ENCODE results near the gene TGFB2. TPM values are rescaled to one million over a fixed set of nuclear protein-coding genes. Genes with fewer than 3 reads are reported as not detected.

The TGFB2 gene
- total RNA-seq, 1 donor = 13.4 TPM

DNA sequence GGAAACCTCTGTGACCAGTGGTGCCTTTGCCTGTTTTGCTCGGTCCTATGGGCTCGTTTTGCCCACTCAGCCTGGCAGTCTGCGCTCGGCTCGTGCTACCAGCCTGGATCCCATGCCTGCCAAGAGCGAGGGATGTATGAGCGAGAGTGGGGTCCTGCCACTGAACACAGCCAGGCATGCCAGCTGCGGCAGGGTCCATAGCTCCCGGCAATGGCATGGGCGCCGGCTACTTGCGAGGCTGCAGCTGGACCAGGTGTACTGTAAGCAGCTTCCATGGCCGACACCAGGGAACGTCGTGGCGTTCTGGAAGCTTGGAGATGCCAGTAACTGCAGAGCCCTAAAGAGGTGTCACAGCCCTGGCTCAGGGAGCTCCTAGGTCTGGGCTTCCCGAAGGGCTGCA is 22.4 kb upstream of the TGFB2 start:
- H3K36me3 ChIP-seq (ENCODE audit: insufficient read depth, low read length) = peaks cover 5% of the 10 kb centered on the region
- no peaks in the 10 kb centered on the region for H4K20me1 ChIP-seq (ENCODE audit: insufficient read depth, low read length)
- no peaks in the 10 kb centered on the region for H3K27me3 ChIP-seq (ENCODE audit: insufficient read depth, low read length)
- no peaks in the 10 kb centered on the region for H3K9me3 ChIP-seq (ENCODE audit: low read depth, low read length)
- H3K4me2 ChIP-seq (ENCODE audit: insufficient read depth, low read length) = no peak overlapping the region
- no peak overlapping the region for H3K27ac ChIP-seq (ENCODE audit: low read depth, low read length)
- DNase-seq (ENCODE audit: insufficient read length, low spot score, missing footprints) = no peak
- TF ChIP-seq, protein P1, sequence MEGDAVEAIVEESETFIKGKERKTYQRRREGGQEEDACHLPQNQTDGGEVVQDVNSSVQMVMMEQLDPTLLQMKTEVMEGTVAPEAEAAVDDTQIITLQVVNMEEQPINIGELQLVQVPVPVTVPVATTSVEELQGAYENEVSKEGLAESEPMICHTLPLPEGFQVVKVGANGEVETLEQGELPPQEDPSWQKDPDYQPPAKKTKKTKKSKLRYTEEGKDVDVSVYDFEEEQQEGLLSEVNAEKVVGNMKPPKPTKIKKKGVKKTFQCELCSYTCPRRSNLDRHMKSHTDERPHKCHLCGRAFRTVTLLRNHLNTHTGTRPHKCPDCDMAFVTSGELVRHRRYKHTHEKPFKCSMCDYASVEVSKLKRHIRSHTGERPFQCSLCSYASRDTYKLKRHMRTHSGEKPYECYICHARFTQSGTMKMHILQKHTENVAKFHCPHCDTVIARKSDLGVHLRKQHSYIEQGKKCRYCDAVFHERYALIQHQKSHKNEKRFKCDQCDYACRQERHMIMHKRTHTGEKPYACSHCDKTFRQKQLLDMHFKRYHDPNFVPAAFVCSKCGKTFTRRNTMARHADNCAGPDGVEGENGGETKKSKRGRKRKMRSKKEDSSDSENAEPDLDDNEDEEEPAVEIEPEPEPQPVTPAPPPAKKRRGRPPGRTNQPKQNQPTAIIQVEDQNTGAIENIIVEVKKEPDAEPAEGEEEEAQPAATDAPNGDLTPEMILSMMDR (IDR thresholded peaks at IDR 0.05; ENCODE audit: extremely low read depth, low read depth, low read length) = no peak
- H2AFZ ChIP-seq (ENCODE audit: low read length) = no peak overlapping the region
- H3K4me1 ChIP-seq (ENCODE audit: insufficient read depth, low read length) = no peaks in the 10 kb centered on the region
- peaks cover 2% of the 10 kb centered on the region for H3K79me2 ChIP-seq (ENCODE audit: insufficient read depth, low read length)
- no peak overlapping the region for H3K4me3 ChIP-seq (ENCODE audit: insufficient read depth, low read length)

GRCh38 chr1:218323568-218324225 is 21.4 kb upstream of the TGFB2 start:
- Histone ChIP-seq H3K4me1 (ENCODE audit: insufficient read depth, low read length) (no peaks in the 10 kb centered on the region), H3K36me3 (ENCODE audit: insufficient read depth, low read length) (no peaks in the 10 kb centered on the region), H3K27ac (ENCODE audit: low read depth, low read length) (no peak overlapping the region), H4K20me1 (ENCODE audit: insufficient read depth, low read length) (no peaks in the 10 kb centered on the region), H3K79me2 (ENCODE audit: insufficient read depth, low read length) (peaks cover 2% of the 10 kb centered on the region), H3K27me3 (ENCODE audit: insufficient read depth, low read length) (no peaks in the 10 kb centered on the region), H3K9me3 (ENCODE audit: low read depth, low read length) (no peaks in the 10 kb centered on the region), H2AFZ (ENCODE audit: low read length) (no peak overlapping the region), H3K4me3 (ENCODE audit: insufficient read depth, low read length) (no peak overlapping the region), H3K4me2 (ENCODE audit: insufficient read depth, low read length) (no peak overlapping the region)
- no peak for DNase-seq (ENCODE audit: insufficient read length, low spot score, missing footprints)
- TF ChIP-seq, protein P1 (IDR thresholded peaks at IDR 0.05; ENCODE audit: extremely low read depth, low read depth, low read length) = no peak

GRCh38 chr1:218324226-218324580 is 20.9 kb upstream of the TGFB2 start:
- H3K79me2 ChIP-seq (ENCODE audit: insufficient read depth, low read length) = peaks cover 2% of the 10 kb centered on the region
- no peak overlapping the region for H3K4me2 ChIP-seq (ENCODE audit: insufficient read depth, low read length)
- no peaks in the 10 kb centered on the region for H3K4me1 ChIP-seq (ENCODE audit: insufficient read depth, low read length)
- TF ChIP-seq, protein P1 (IDR thresholded peaks at IDR 0.05; ENCODE audit: extremely low read depth, low read depth, low read length) = no peak
- no peaks in the 10 kb centered on the region for H3K36me3 ChIP-seq (ENCODE audit: insufficient read depth, low read length)
- no peaks in the 10 kb centered on the region for H4K20me1 ChIP-seq (ENCODE audit: insufficient read depth, low read length)
- no peak for DNase-seq (ENCODE audit: insufficient read length, low spot score, missing footprints)
- H3K4me3 ChIP-seq (ENCODE audit: insufficient read depth, low read length) = no peak overlapping the region
- no peak overlapping the region for H3K27ac ChIP-seq (ENCODE audit: low read depth, low read length)
- no peak overlapping the region for H2AFZ ChIP-seq (ENCODE audit: low read length)
- no peaks in the 10 kb centered on the region for H3K27me3 ChIP-seq (ENCODE audit: insufficient read depth, low read length)
- H3K9me3 ChIP-seq (ENCODE audit: low read depth, low read length) = no peaks in the 10 kb centered on the region

DNA sequence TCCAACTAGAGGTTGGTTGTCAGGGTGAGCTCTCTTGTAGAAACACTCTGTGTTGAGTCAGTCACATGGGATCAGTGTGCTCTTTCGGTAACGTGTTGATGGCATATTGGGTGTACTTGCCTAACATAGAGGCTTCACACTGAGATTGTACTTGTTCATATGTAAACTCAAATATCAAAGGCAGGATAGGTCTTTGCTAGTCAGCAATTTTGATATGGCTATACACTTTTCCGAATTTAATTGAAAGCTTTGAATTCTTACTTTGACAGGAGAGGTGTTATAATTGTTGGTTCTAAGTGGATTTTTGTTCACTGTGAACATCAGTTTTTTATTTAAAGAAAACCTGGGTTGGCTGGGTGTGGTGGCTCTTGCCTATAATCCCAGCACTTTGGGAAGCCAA is 16.4 kb upstream of the TGFB2 start:
- Histone ChIP-seq H3K27ac (ENCODE audit: low read depth, low read length) (no peak overlapping the region), H3K4me2 (ENCODE audit: insufficient read depth, low read length) (no peak overlapping the region), H3K4me3 (ENCODE audit: insufficient read depth, low read length) (no peak overlapping the region), H2AFZ (ENCODE audit: low read length) (no peak overlapping the region), H3K4me1 (ENCODE audit: insufficient read depth, low read length) (no peaks in the 10 kb centered on the region), H3K79me2 (ENCODE audit: insufficient read depth, low read length) (no peaks in the 10 kb centered on the region), H4K20me1 (ENCODE audit: insufficient read depth, low read length) (no peaks in the 10 kb centered on the region), H3K27me3 (ENCODE audit: insufficient read depth, low read length) (no peaks in the 10 kb centered on the region), H3K36me3 (ENCODE audit: insufficient read depth, low read length) (no peaks in the 10 kb centered on the region), H3K9me3 (ENCODE audit: low read depth, low read length) (no peaks in the 10 kb centered on the region)
- DNase-seq (ENCODE audit: insufficient read length, low spot score, missing footprints) = no peak
- TF ChIP-seq, protein P1 (IDR thresholded peaks at IDR 0.05; ENCODE audit: extremely low read depth, low read depth, low read length) = no peak
